BLaER1 treated with 17β-estradiol and CSF1 and Interleukin-3, amounts not matched to agents 10 nM and 100 nM (cell line): ENCODE data around the gene STIM1.

Experiments used
- H3K27ac ChIP-seq, 11 experiments: shearing (Covaris generic); formaldehyde crosslinking; 2 replicates each; pipeline ENCODE4 v1.8.1; 2022
- H3K27me3 ChIP-seq, 11 experiments: shearing (Covaris generic); formaldehyde crosslinking; 2 replicates each; pipeline ENCODE4 v1.8.1; 2022
- H3K36me3 ChIP-seq, 11 experiments: shearing (Covaris generic); formaldehyde crosslinking; 2 replicates each; pipeline ENCODE4 v1.8.1; 2022
- H3K4me1 ChIP-seq, 10 experiments: shearing (Covaris generic); formaldehyde crosslinking; 2 replicates each; pipeline ENCODE4 v1.8.1; 2022
- H3K4me2 ChIP-seq, 11 experiments: shearing (Covaris generic); formaldehyde crosslinking; 2 replicates each; pipeline ENCODE4 v1.8.1; 2022
- H3K4me3 ChIP-seq, 10 experiments: shearing (Covaris generic); formaldehyde crosslinking; 2 replicates each; pipeline ENCODE4 v1.8.1; 2022
- H3K9ac ChIP-seq, 11 experiments: shearing (Covaris generic); formaldehyde crosslinking; 2 replicates each; pipeline ENCODE4 v1.8.1; 2022
- H3K9me3 ChIP-seq, 11 experiments: shearing (Covaris generic); formaldehyde crosslinking; replicated peaks in 1 of 11; 2 replicates each; pipeline ENCODE4 v1.8.1; 2022
- H4K20me1 ChIP-seq, 11 experiments: shearing (Covaris generic); formaldehyde crosslinking; 2 replicates each; pipeline ENCODE4 v1.8.1; 2022
- Cebpa-rat ChIP-seq, 11 experiments: shearing (Covaris generic); IDR thresholded peaks; 2 replicates each; pipeline ENCODE4 v1.8.1; 2022

STIM1 gene

DNA sequence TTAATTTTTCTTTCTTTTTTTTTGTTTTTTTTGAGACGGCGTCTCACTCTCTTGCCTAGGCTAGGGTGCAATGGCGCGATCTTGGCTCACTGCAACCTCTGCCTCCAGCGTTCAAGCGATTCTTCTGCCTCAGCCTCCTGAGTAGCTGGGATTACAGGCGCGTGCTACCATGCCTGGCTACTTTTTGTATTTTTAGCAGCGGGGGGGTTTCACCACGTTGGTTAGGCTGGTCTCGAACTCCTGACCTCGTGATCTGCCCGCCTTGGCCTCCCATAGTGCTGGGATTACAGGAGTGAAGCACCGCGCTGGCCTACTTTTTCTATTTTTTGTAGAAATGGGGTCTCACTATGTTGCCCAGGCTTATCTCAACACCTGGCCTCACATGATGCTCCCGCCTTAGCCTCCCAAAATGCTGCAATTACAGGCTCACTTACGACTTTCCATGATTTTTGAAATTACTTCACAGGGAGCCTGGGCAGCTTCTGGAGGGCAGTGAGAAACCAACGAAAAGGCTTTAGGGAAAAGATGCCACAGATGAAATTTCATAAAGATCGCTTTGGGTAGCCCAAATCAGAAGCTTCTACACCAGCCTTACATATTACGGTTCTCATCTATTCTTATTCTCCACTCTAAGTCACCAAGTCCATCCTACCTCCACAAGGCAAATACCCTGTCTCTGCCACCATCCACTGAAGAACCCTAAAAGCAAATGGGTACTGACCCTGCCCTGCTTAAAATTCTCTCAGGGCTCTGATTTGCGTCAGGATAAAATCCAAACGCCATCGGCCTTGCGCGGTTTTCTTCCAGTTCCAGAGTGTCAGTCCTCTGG, 238.3 kb downstream of the STIM1 start:
- Histone ChIP-seq H3K9me3 (no peaks in the 10 kb centered on the region), H3K9ac (peak overlapping the region; percentile 82 to 94 (median 89)), H3K36me3 (peaks cover 0 to 37% (median 25%) of the 10 kb centered on the region in 11 experiments; a peak in 17 of 22 replicates), H4K20me1 (peaks cover 0 to 4% (median 0%) of the 10 kb centered on the region in 11 experiments; a peak in 1 of 22 replicates), H3K4me1 (peaks cover 43 to 68% (median 50%) of the 10 kb centered on the region in 10 experiments), H3K4me3 (peak overlapping the region; percentile 63 to 81 (median 74)), H3K27me3 (no peaks in the 10 kb centered on the region), H3K27ac (peak overlapping the region; percentile 80 to 93 (median 86)), H3K4me2 (peak overlapping the region; percentile 79 to 95 (median 84))
- TF ChIP-seq Cebpa-rat (IDR thresholded peaks at IDR 0.05): no peak

GRCh38 chr11:4094348-4095291, 239.2 kb downstream of the STIM1 start, which contains the start of gene RRM1:
TSS of gene RRM1 (plus strand) at chr11:4094799. CDS start at chr11:4095013, 214 bp downstream.
- H3K27me3 ChIP-seq: no peaks in the 10 kb centered on the region
- H3K4me1 ChIP-seq: peaks cover 43 to 74% (median 53%) of the 10 kb centered on the region in 10 experiments
- H4K20me1 ChIP-seq: peaks cover 0 to 8% (median 3%) of the 10 kb centered on the region in 11 experiments; a peak in 8 of 22 replicates
- TF ChIP-seq Cebpa-rat (IDR thresholded peaks at IDR 0.05): no peak
- H3K9me3 ChIP-seq: no peaks in the 10 kb centered on the region
- H3K4me2 ChIP-seq: peak within 1 kb of the TSS; percentile 79 to 95 (median 86)
- H3K36me3 ChIP-seq: peaks cover 6 to 35% (median 25%) of the 10 kb centered on the region in 11 experiments; a peak in 18 of 22 replicates
- peak within 1 kb of the TSS; percentile 80 to 93 (median 86) for H3K27ac ChIP-seq
- peak within 1 kb of the TSS; percentile 82 to 94 (median 89) for H3K9ac ChIP-seq
- H3K4me3 ChIP-seq: peak within 1 kb of the TSS; percentile 63 to 81 (median 74)

GRCh38 chr11:4095509-4096230, 240.2 kb downstream of the STIM1 start:
- peak overlapping the region; percentile 63 to 81 (median 74) for H3K4me3 ChIP-seq
- H3K36me3 ChIP-seq: peaks cover 7 to 45% (median 28%) of the 10 kb centered on the region in 11 experiments; a peak in 18 of 22 replicates
- H3K27ac ChIP-seq: peak overlapping the region; percentile 80 to 93 (median 86); a peak in 20 of 22 replicates
- peak overlapping the region; percentile 82 to 94 (median 89) for H3K9ac ChIP-seq
- H3K9me3 ChIP-seq: no peaks in the 10 kb centered on the region
- TF ChIP-seq Cebpa-rat (IDR thresholded peaks at IDR 0.05): no peak
- peaks cover 0 to 14% (median 6%) of the 10 kb centered on the region in 11 experiments; a peak in 9 of 22 replicates for H4K20me1 ChIP-seq
- H3K4me1 ChIP-seq: peaks cover 43 to 64% (median 54%) of the 10 kb centered on the region in 10 experiments
- H3K4me2 ChIP-seq: peak overlapping the region; percentile 79 to 95 (median 86)
- no peaks in the 10 kb centered on the region for H3K27me3 ChIP-seq

- no peak for TF ChIP-seq Cebpa-rat (IDR thresholded peaks at IDR 0.05)
- Histone ChIP-seq H3K9ac (no peak overlapping the region), H3K4me2 (peak overlapping the region in 7 of 11 experiments; percentile 82 to 95 (median 84); a peak in 12 of 22 replicates), H3K4me1 (peaks cover 33 to 45% (median 43%) of the 10 kb centered on the region in 10 experiments), H3K27ac (no peak overlapping the region), H3K27me3 (no peaks in the 10 kb centered on the region), H4K20me1 (peaks cover 0 to 20% (median 10%) of the 10 kb centered on the region in 11 experiments; a peak in 9 of 22 replicates), H3K36me3 (peaks cover 0 to 69% (median 44%) of the 10 kb centered on the region in 11 experiments; a peak in 18 of 22 replicates), H3K4me3 (no peak overlapping the region), H3K9me3 (no peaks in the 10 kb centered on the region)
Observed at GRCh38 chr11:4098026-4098621, 242.7 kb downstream of the STIM1 start.

DNA sequence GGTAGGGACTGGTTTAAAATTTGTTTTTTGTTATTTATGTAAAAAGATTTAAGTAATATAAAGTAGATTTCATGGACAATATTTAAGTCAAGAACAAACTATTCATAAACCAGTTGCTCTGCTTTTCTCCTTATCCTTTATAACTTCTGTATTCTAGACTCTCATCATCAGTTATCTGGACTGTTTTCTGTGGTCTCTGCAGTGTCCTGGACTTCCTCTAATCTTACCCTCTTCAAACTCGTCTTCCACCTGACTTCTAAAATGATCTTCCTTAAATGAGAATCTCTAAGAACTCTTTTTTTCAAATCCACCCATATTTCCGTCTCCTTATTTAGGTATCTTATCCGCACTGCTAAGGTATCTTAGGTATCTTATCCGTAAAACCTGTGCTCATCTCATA, 247.2 kb downstream of the STIM1 start:
- H3K27ac ChIP-seq: no peak overlapping the region
- H3K4me1 ChIP-seq: peaks cover 2 to 13% (median 11%) of the 10 kb centered on the region in 10 experiments; a peak in 18 of 20 replicates
- H4K20me1 ChIP-seq: peaks cover 0 to 49% (median 20%) of the 10 kb centered on the region in 11 experiments; a peak in 10 of 22 replicates
- H3K4me2 ChIP-seq: no peak overlapping the region
- no peak overlapping the region for H3K9ac ChIP-seq
- H3K9me3 ChIP-seq: no peaks in the 10 kb centered on the region
- H3K4me3 ChIP-seq: no peak overlapping the region
- H3K36me3 ChIP-seq: peaks cover 30 to 98% (median 82%) of the 10 kb centered on the region in 11 experiments
- TF ChIP-seq Cebpa-rat (IDR thresholded peaks at IDR 0.05): no peak
- H3K27me3 ChIP-seq: no peaks in the 10 kb centered on the region

DNA sequence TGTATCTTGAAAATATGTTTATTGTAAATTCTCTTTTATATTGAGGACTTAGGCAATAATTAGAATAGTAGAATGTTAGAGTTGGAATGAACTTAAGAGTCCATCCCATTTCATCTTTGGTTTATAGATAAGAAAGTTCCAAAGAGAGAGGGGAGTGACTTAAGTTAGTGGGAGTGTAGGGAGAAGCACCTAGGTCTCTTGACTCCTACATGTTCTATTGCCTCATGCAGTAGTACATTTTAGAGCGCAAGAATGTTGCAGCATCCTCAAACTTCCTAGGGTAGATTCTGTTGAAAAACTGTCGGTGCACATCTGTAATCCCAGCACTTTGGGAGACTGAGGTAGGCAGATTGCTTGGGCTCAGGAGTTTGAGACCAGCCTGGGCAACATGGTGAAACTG, 247.8 kb downstream of the STIM1 start:
- Histone ChIP-seq H3K9ac (no peak overlapping the region), H3K4me1 (peaks cover 0 to 12% (median 8%) of the 10 kb centered on the region in 10 experiments; a peak in 9 of 20 replicates), H3K9me3 (no peaks in the 10 kb centered on the region), H4K20me1 (peaks cover 0 to 49% (median 20%) of the 10 kb centered on the region in 11 experiments; a peak in 10 of 22 replicates), H3K27ac (no peak overlapping the region), H3K4me3 (no peak overlapping the region), H3K27me3 (no peaks in the 10 kb centered on the region), H3K36me3 (peaks cover 36 to 100% (median 87%) of the 10 kb centered on the region in 11 experiments), H3K4me2 (no peak overlapping the region)
- no peak for TF ChIP-seq Cebpa-rat (IDR thresholded peaks at IDR 0.05)

DNA sequence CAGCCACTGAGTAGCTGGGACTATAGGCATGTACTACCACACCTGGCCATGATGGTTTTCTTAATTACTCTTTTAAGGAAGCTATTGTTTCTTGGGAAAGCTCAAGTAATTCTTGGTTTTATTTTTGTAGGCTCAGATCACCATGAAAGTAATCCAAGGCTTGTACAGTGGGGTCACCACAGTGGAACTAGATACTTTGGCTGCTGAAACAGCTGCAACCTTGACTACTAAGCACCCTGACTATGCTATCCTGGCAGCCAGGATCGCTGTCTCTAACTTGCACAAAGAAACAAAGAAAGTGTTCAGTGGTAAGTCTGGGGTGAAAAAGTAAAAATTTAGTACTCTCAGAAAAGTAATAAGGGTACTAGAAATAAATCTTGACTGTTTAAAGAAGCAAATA, 250.5 kb downstream of the STIM1 start:
- Histone ChIP-seq H3K27ac (no peak overlapping the region), H3K9me3 (no peaks in the 10 kb centered on the region), H3K27me3 (no peaks in the 10 kb centered on the region), H3K4me1 (peaks cover 0 to 12% (median 0%) of the 10 kb centered on the region in 10 experiments; a peak in 4 of 20 replicates), H3K4me2 (no peak overlapping the region), H3K4me3 (no peak overlapping the region), H4K20me1 (peaks cover 0 to 38% (median 13%) of the 10 kb centered on the region in 11 experiments; a peak in 9 of 22 replicates), H3K36me3 (peaks cover 55 to 99% (median 92%) of the 10 kb centered on the region in 11 experiments), H3K9ac (no peak overlapping the region)
- no peak for TF ChIP-seq Cebpa-rat (IDR thresholded peaks at IDR 0.05)
